Measurements from ENCODE around the gene KCNMA1.

- no peak for TF ChIP-seq POLR2A (IDR thresholded peaks at IDR 0.05)
- TF ChIP-seq CTCF (IDR thresholded peaks at IDR 0.05) = no peak
- TF ChIP-seq POLR2AphosphoS5 (IDR thresholded peaks at IDR 0.05) = no peak
Observed at GRCh38 chr10:77385315-77385714, 252.3 kb downstream of the KCNMA1 start.
